Measurements from ENCODE around the gene DNAAF1.

DNA sequence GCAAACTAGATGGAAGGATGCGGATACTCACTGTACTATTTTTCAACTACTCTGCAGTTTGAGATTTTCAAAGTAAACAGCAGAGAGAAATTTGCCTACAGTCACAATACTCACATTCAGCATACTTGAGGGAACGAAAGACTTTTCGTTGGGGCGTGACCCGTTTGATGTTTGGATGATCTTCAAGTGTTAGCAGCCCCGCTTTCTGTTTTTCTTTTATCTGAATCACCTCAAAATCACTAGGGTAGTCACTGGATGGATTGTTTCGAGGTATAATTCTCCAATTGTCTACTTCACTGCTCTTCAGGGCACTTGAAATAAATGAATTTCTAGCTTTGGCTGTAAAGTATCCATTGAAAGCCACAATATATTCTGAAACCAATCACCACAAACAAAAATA is 46.2 kb upstream of the DNAAF1 start:
- TF ChIP-seq, protein P1, sequence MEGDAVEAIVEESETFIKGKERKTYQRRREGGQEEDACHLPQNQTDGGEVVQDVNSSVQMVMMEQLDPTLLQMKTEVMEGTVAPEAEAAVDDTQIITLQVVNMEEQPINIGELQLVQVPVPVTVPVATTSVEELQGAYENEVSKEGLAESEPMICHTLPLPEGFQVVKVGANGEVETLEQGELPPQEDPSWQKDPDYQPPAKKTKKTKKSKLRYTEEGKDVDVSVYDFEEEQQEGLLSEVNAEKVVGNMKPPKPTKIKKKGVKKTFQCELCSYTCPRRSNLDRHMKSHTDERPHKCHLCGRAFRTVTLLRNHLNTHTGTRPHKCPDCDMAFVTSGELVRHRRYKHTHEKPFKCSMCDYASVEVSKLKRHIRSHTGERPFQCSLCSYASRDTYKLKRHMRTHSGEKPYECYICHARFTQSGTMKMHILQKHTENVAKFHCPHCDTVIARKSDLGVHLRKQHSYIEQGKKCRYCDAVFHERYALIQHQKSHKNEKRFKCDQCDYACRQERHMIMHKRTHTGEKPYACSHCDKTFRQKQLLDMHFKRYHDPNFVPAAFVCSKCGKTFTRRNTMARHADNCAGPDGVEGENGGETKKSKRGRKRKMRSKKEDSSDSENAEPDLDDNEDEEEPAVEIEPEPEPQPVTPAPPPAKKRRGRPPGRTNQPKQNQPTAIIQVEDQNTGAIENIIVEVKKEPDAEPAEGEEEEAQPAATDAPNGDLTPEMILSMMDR (IDR thresholded peaks at IDR 0.05), result no peak
- no peak for TF ChIP-seq POLR2A (IDR thresholded peaks at IDR 0.05)

Measured in esophagus squamous epithelium (tissue), 4 donors.